NCI-H1436 (cell line): Measurements from ENCODE around the gene C10orf105.

ENCODE experiments used
- DNase-seq: peaks from one replicate; lab custom pipeline; 2025; lab: John Stamatoyannopoulos, UW

The C10orf105 gene, protein sequence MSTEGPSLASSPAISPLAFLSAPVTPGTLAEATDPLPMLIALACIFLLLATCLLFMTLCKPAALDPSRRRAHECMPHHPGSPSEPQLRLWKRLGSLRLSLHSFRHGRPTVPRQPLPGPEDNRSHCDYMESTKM

DNA sequence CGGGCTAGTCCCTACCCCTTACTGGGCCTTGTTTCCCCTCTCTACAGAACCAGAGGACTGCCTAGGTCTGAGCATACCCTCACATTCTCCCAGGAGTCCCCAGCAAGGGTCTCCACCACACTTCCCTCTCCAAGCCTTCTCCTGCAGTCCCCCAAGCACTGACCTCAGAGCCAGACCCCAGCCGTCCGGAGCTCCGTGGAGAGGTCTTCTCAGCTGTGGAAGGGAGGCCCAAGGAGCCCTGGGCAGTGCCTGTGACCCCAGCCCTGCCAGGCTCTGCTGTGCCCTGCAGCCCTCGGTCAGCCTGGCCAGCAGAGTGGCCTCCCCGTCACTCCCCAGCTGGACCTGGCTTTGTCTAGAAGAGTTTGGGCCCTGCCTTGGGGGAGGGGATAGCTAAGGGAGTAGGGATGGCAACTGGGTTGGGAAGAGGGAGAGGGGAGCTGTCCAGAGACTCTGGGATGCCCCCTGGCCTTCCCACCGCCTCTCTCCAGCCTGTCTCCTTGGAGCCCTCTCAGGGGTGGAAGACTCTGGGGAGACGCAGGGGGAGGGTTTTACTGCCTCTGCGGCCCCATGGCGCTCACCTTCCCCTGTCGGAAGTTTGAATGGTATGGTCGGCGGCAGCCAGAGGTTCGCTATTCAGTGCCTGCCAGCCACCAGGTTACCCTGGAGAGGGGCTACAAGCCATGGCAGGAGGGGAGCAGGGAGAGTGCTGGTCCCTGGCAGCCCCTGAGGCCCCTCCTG, at the start of gene C10orf105:
TSS of gene C10orf105 (minus strand) at position 315 of the 738 bp plus-strand sequence. CDS start 3,441 bp downstream, outside the sequence.
- DNase-seq = no peak

DNA sequence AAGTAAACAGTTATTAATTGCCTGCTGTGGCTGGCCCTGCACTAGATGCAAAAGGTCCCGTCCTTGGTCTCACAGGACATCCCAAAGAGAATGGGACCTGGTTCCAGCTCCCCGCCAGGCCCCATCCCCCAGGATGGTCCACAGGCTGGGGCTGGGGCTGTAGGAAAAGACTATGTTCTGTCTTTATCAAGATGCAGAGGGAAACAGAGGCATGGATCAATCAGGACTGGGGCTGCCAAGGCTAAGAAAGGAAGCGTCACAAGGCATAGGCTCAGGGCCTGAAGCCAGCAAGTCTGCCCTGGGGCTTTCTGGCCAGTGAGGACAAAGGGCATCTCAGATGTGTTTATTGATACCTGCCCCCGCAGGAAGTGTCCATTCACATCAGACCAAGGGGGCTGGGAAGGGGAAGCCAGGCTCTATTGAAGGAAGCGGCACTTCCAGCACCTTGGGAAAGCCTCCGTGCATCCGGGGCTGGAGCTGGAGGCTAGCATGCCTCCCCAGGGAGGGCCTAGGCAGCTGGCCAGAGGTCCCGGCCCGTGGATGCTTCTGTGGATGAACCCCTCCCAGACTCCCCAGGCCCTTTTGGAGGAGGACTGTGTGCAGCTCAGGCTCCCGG, 48.0 kb upstream of the C10orf105 start:
- DNase-seq = no peak

DNA sequence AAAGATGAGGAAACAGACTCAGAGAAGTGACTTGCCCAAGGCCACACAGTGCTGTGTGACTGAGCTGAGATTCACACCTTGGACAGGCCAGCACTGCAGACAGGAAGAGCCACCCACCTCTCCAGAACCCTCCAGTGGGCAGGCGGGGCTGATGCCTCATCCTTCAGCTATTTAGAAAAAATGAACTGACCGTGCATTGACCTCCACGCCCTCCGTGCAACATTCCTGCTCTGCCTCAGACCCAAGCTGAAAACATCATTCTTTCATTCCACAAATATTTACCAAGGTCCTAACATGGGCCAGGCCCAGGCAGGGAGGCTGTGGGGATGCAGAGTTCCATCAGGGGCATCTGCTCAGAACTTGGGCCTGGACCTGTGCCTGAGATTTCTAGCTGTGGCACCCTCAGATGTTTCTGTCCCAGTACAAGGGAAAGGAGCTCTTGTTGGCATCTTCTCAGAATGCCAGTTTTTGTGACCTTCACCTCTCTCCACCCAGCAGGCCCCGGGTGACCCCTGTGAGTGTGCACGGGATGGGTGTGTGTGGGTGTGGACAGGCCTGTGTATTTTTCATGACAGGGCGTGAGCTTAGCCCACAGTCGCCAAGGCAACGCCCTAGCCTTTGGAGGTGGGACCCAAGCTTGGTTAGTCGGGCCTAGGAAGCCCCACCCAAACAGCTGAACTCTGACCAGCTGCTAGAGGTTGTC, 47.3 kb upstream of the C10orf105 start:
- DNase-seq = no peak

DNA sequence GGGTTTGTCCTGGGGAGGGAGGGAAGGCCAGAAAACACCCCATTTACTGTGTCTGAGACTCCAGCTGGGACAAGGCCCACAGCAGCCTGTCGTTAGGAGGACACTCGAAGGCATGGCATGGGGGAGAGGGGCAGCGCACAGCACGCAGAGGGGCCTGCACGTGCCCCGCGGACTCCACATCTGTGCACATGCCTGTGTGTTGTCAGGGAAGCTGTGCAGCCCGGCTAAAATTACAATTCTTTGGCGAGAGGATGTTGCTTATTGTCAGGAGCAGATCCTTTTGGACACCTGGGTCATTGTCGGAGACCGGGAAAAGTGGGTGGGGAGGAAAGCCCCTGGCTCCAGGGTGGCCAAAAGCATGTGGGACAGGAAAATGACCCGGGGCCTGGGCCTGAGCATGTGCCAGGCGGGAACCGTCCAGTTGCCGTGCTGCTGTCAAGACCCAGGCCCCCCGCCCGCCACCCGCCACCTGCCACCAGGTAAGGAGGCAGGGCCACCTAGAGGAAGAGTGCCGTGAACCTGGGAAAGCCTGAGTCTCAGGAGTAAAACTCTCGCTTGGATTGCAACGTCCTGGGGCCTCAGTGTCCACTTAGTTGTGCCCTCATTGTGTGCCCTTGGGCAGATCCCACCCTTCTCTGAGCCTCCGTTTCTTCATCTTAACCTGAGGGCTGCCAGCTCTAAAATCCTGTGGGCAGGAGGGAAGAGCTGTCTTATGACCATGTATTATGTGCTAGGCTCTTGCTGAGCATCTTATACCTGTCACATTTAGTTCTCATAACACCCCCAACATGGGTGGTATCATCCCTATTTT, 46.5 kb upstream of the C10orf105 start:
- DNase-seq = no peak

GRCh38 chr10:71765176-71765904, 45.8 kb upstream of the C10orf105 start:
- DNase-seq = no peak

GRCh38 chr10:71763352-71764127, 44.0 kb upstream of the C10orf105 start:
- no peak for DNase-seq

- no peak for DNase-seq
Measured at GRCh38 chr10:71762324-71762723, 42.7 kb upstream of the C10orf105 start.

GRCh38 chr10:71761541-71762113, 42.0 kb upstream of the C10orf105 start:
- no peak for DNase-seq

- no peak for DNase-seq
Measured at GRCh38 chr10:71761105-71761511, 41.5 kb upstream of the C10orf105 start.

DNA sequence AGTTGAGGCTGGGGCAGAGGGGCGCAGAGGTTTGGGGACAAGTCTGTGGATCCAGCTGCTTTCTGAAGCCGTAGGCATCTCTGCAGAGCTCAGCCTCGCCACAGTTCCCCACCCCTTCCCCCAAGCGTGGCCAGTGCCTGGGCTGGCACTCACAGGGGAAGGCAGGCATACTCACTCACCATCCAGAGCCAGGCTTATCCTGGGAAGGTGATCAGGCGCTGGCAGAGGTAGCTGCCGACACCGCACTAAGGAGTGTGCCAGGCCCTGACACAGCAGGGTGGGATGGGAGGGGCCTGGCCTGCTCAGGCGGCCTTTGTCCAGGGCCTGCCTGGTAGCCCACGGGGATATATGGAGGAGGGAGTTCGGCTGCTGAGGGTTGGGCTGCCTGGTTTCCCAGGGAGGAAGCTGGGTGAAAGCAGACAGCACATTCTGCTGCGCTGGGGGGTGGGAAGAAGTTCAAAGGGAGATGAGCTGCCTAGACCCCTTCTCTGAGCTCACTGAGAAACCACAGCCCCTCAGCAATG, 37.9 kb upstream of the C10orf105 start:
- DNase-seq = no peak

GRCh38 chr10:71756311-71757191, 37.0 kb upstream of the C10orf105 start:
- DNase-seq = no peak

- no peak for DNase-seq
Measured at GRCh38 chr10:71755179-71755879, 35.8 kb upstream of the C10orf105 start.

DNA sequence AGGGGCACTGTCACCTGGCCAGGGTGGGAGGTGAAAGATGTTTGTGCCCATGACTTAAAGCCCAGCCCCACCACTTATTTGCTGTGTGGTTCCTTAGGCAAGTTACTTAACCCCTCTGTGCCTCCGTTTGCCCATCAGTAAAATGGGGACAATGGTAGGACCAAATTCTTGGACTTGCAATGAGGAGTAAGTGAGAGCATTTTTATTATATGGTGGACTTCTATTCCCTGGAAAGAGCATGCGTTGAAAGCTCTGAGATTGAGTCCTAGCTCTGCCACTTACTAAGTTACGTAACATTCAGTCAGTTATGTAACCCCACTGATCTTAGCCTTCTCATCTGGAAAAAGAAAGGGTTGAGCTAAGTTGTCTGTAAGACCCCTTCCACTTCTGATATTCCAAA, 35.0 kb upstream of the C10orf105 start:
- no peak for DNase-seq

GRCh38 chr10:71753960-71754505, 34.5 kb upstream of the C10orf105 start:
- no peak for DNase-seq

DNA sequence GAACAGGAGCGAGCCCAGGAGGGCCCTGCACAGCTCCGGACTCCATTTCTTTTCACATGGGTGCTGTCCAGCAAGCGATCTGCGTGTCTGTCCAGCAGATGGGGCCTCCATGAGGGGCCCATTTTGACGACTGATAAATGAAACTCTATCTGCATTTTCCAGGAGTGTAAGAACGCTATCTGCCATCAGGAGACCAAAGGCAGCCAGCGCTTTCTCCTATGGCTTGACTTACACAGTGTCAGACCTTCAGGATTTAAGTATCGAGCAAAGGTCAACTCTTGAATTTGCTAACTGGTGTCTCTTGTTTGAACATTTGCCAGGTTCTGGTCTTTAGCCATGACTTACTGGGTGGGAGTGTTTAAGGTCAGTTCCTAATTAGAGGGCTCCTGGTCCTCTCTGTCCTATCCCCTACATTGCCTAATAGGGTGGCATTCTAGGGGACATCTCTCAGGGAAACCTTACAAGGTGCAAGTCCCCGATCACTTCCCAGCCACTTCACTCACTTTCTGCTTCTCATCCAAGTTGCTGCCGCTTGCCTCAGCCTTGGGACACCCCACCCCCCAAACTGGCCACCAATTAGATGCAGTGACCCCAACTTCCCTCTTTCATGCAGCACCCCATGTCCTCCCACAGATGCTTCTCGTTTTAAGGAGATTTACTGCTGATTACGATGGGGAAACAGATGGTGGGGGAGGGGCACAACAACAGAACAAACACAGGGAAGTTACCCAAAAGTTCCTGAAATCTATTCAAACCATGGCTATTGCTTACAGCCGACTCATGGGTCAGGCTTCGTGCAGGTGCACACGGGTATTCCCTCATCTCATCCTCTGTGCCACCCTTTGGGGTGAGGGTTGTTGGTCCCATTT, 33.7 kb upstream of the C10orf105 start:
- DNase-seq = no peak

GRCh38 chr10:71752391-71753090, 33.0 kb upstream of the C10orf105 start:
- no peak for DNase-seq
